GM18502 (cell line): ENCODE data around the gene KIAA1549.
A peak's percentile ranks its signal among the peaks of the same experiment; 100 is the strongest.

ENCODE experiments used
- ATAC-seq: cut with Tn5 transposase; IDR thresholded peaks from one replicate; pipeline ENCODE4 v1.9.1; 2021; ENCODE audit warnings: mild to moderate bottlenecking; ENCODE audit not compliant: unreplicated experiment, poor library complexity

KIAA1549 gene

GRCh38 chr7:138887872-138888656 is 93.1 kb downstream of the KIAA1549 start:
- no peak for ATAC-seq

GRCh38 chr7:138887085-138887710 is 94.0 kb downstream of the KIAA1549 start:
- no peak for ATAC-seq

- peak; percentile 92 for ATAC-seq
Measured at GRCh38 chr7:138886501-138886917, 94.7 kb downstream of the KIAA1549 start.

- ATAC-seq: no peak
Measured at GRCh38 chr7:138885383-138886147, 95.6 kb downstream of the KIAA1549 start.

- ATAC-seq: no peak
Measured at GRCh38 chr7:138882249-138882648, 98.9 kb downstream of the KIAA1549 start.

GRCh38 chr7:138881579-138882188 is 99.5 kb downstream of the KIAA1549 start:
- no peak for ATAC-seq

- ATAC-seq: no peak
Measured at GRCh38 chr7:138880881-138881578, 100.2 kb downstream of the KIAA1549 start.

GRCh38 chr7:138879356-138879755 is 101.8 kb downstream of the KIAA1549 start:
- ATAC-seq: no peak

- ATAC-seq: no peak
Measured at GRCh38 chr7:138878856-138879255, 102.3 kb downstream of the KIAA1549 start.

- ATAC-seq: no peak
Measured at GRCh38 chr7:138878051-138878450, 103.1 kb downstream of the KIAA1549 start.

- ATAC-seq: no peak
Measured at GRCh38 chr7:138876326-138876725, 104.9 kb downstream of the KIAA1549 start.

- no peak for ATAC-seq
Measured at GRCh38 chr7:138875794-138876193, 105.4 kb downstream of the KIAA1549 start.

GRCh38 chr7:138873220-138873892 is 107.8 kb downstream of the KIAA1549 start:
- ATAC-seq: no peak

GRCh38 chr7:138872576-138872975 is 108.6 kb downstream of the KIAA1549 start:
- no peak for ATAC-seq

- ATAC-seq: no peak
Measured at GRCh38 chr7:138871814-138872090, 109.4 kb downstream of the KIAA1549 start.

GRCh38 chr7:138871065-138871813 is 110.0 kb downstream of the KIAA1549 start:
- ATAC-seq: no peak

GRCh38 chr7:138869353-138869752 is 111.8 kb downstream of the KIAA1549 start:
- no peak for ATAC-seq

GRCh38 chr7:138868711-138869110 is 112.5 kb downstream of the KIAA1549 start:
- ATAC-seq: no peak

GRCh38 chr7:138867744-138868143 is 113.4 kb downstream of the KIAA1549 start:
- no peak for ATAC-seq
